WTC11 (cell line): Measurements from ENCODE around the gene LATS2. TPM values are rescaled to one million over a fixed set of nuclear protein-coding genes. Genes with fewer than 3 reads are reported as not detected.

Experiments
- ATAC-seq: fragments of 200-7000 bp; cut with Tn5 transposase; 2 replicates; pipeline ENCODE4 v1.10.0; 2021; ENCODE audit warnings: mild to moderate bottlenecking, moderate library complexity
- CTCF ChIA-PET: fragments of 300-600 bp; sonication (Branson Sonifier 250); formaldehyde crosslinking; loops from one replicate; lab custom pipeline; 2021; ENCODE audit warnings: antibody characterized with exemption; lab: Charles Lee
- POLR2A ChIA-PET: fragments of 350-600 bp; sonication (Branson Sonifier 250); formaldehyde crosslinking; loops from one replicate; lab custom pipeline; 2021; ENCODE audit warnings: antibody characterized with exemption; lab: Charles Lee
- DNase-seq: peaks from one replicate; pipeline ENCODE4 v3.0.0; 2021; ENCODE audit warnings: low spot score
- H3K27ac Mint-ChIP-seq: 2 replicates; pipeline ENCODE4 v1.8.0; 2021; ENCODE audit warnings: mixed read lengths
- H3K27me3 Mint-ChIP-seq: 2 replicates; pipeline ENCODE4 v1.8.0; 2021; ENCODE audit warnings: low read depth, mild to moderate bottlenecking, moderate library complexity, mixed read lengths
- H3K36me3 Mint-ChIP-seq: 2 replicates; pipeline ENCODE4 v1.8.0; 2021; ENCODE audit warnings: mixed read lengths
- H3K4me1 Mint-ChIP-seq: 2 replicates; pipeline ENCODE4 v1.8.0; 2022; ENCODE audit warnings: mixed read lengths
- H3K4me3 Mint-ChIP-seq: 2 replicates; pipeline ENCODE4 v1.8.0; 2021; ENCODE audit warnings: mild to moderate bottlenecking, moderate library complexity, mixed read lengths
- H3K9me3 Mint-ChIP-seq: 2 replicates; pipeline ENCODE4 v1.8.0; 2021; ENCODE audit warnings: mixed read lengths
- EMX1 ChIP-seq: fragments of 250-450 bp; sonication (Bioruptor Pico); IDR thresholded peaks from 2 replicates; pipeline ENCODE4 v1.8.0; 2021; ENCODE audit warnings: mild to moderate bottlenecking
- ESRRA ChIP-seq: sonication (generic); formaldehyde crosslinking; IDR thresholded peaks from 2 replicates; pipeline ENCODE4 v1.8.1; 2022; ENCODE audit warnings: mild to moderate bottlenecking, missing genetic modification reagents, borderline replicate concordance
- FOXK1 ChIP-seq: sonication (generic); formaldehyde crosslinking; IDR thresholded peaks from 2 replicates; pipeline ENCODE4 v1.8.0; 2022; ENCODE audit warnings: mild to moderate bottlenecking, moderate library complexity, missing genetic modification reagents
- GRHL2 ChIP-seq: fragments of 250-450 bp; sonication (Bioruptor Pico); IDR thresholded peaks from 2 replicates; pipeline ENCODE4 v1.8.0; 2022; ENCODE audit warnings: mild to moderate bottlenecking, moderate library complexity; ENCODE audit not compliant: insufficient replicate concordance, severe bottlenecking
- JAZF1 ChIP-seq: fragments of 250-450 bp; sonication (Bioruptor Pico); IDR thresholded peaks from 2 replicates; pipeline ENCODE4 v1.9.0; 2021; ENCODE audit warnings: moderate library complexity, mild to moderate bottlenecking, inconsistent platforms
- NFATC4 ChIP-seq: fragments of 250-450 bp; sonication (Bioruptor Pico); IDR thresholded peaks from 2 replicates; pipeline ENCODE4 v1.9.0; 2021; ENCODE audit warnings: mild to moderate bottlenecking
- NR1H2 ChIP-seq: sonication (generic); formaldehyde crosslinking; IDR thresholded peaks from 2 replicates; pipeline ENCODE4 v1.9.0; 2021; ENCODE audit warnings: mild to moderate bottlenecking, moderate library complexity, missing genetic modification reagents
- NR2C2 ChIP-seq: sonication (generic); formaldehyde crosslinking; IDR thresholded peaks from 2 replicates; pipeline ENCODE4 v1.8.0; 2022; ENCODE audit warnings: mild to moderate bottlenecking, missing genetic modification reagents
- SMAD3 ChIP-seq: sonication (generic); formaldehyde crosslinking; IDR thresholded peaks from 2 replicates; pipeline ENCODE4 v1.8.0; 2022; ENCODE audit warnings: missing genetic modification reagents, mild to moderate bottlenecking, borderline replicate concordance
- SMAD4 ChIP-seq: sonication (generic); formaldehyde crosslinking; IDR thresholded peaks from 2 replicates; pipeline ENCODE4 v1.8.0; 2022; ENCODE audit warnings: mild to moderate bottlenecking, missing genetic modification reagents
- SP1 ChIP-seq: sonication (generic); formaldehyde crosslinking; conservative IDR thresholded peaks from 2 replicates; pipeline ENCODE4 v1.8.1; 2022; ENCODE audit warnings: missing genetic modification reagents
- TEAD1 ChIP-seq: sonication (generic); formaldehyde crosslinking; IDR thresholded peaks from 2 replicates; pipeline ENCODE4 v1.8.0; 2022; ENCODE audit warnings: mild to moderate bottlenecking, missing genetic modification reagents
- TP53 ChIP-seq: sonication (generic); formaldehyde crosslinking; IDR thresholded peaks from 2 replicates; pipeline ENCODE4 v1.8.1; 2023; ENCODE audit warnings: mild to moderate bottlenecking, missing genetic modification reagents
- ZNF317 ChIP-seq: sonication (generic); formaldehyde crosslinking; IDR thresholded peaks from 2 replicates; pipeline ENCODE4 v1.8.1; 2023; ENCODE audit warnings: low read depth, mild to moderate bottlenecking, moderate library complexity, missing genetic modification reagents, borderline replicate concordance
- ZNF416 ChIP-seq: fragments of 250-450 bp; sonication (Bioruptor Pico); IDR thresholded peaks from 2 replicates; pipeline ENCODE4 v1.9.0; 2021; ENCODE audit warnings: mild to moderate bottlenecking, inconsistent platforms
- total RNA-seq: library from RNA; stranded (reverse); gene quantifications from 3 replicates; pipeline ENCODE4 v1.2.3, GENCODE V29; 2021
- TF ChIP-seq, protein P1 (sequence below): sonication (generic); formaldehyde crosslinking; IDR thresholded peaks from 2 replicates; pipeline ENCODE4 v1.8.1; 2022; ENCODE audit warnings: low read depth, missing genetic modification reagents, borderline replicate concordance
- TF ChIP-seq, protein P2 (sequence below): sonication (generic); formaldehyde crosslinking; conservative IDR thresholded peaks from 2 replicates; pipeline ENCODE4 v1.8.1; 2022; ENCODE audit warnings: mild to moderate bottlenecking, missing genetic modification reagents
- TF ChIP-seq, protein P3 (sequence below): fragments of 250-450 bp; sonication (Bioruptor Pico); conservative IDR thresholded peaks from 2 replicates; pipeline ENCODE4 v1.9.0; 2021; ENCODE audit warnings: mild to moderate bottlenecking
- TF ChIP-seq, protein P4 (sequence below): sonication (generic); formaldehyde crosslinking; IDR thresholded peaks from 2 replicates; pipeline ENCODE4 v1.8.0; 2022; ENCODE audit warnings: mild to moderate bottlenecking, missing genetic modification reagents
- TF ChIP-seq, protein P5 (sequence below): sonication (generic); formaldehyde crosslinking; IDR thresholded peaks from 2 replicates; pipeline ENCODE4 v1.8.1; 2022; ENCODE audit warnings: mild to moderate bottlenecking, moderate library complexity, missing genetic modification reagents
- TF ChIP-seq, protein P6 (sequence below): sonication (generic); formaldehyde crosslinking; IDR thresholded peaks from 2 replicates; pipeline ENCODE4 v1.8.1; 2022; ENCODE audit warnings: missing genetic modification reagents, borderline replicate concordance
- TF ChIP-seq, protein P7 (sequence below): fragments of 250-450 bp; sonication (Bioruptor Pico); IDR thresholded peaks from 2 replicates; pipeline ENCODE4 v1.9.0; 2021; ENCODE audit warnings: mild to moderate bottlenecking

Gene LATS2
- total RNA-seq, 1 experiment from 2014 or later, result 28.9 TPM

DNA sequence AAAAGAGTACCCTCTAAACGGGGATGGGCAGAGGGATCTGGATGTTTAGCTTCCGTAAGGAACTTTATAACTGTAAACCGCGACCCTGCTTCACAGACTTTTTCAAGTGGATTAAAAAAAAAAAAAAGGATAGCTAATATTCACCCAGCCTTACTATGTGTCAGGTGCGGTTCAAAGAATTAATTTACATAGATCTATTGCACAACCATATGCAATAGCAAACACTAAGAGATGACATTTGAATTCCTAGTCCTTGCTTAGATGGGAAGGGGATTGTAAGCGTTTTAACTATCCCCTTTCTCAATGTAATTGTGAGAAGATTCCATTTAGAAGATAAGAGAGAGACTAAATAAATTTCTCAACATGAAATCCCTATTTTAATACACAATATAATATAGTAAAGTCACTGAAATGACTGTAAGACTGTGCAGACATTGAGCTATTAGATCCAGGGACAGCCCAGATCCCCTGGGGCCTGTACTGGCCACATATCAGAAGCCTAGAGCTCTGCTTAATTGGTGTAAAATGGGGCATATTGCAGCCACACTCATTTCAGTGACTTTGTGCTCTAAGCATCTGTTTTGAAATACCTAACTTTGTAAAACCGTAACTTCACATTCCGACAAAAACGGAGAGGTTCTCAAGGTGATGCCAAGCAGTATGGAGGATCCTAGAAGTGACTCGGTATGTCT lies 13.6 kb downstream of the LATS2 start (continued):
- TF ChIP-seq NFATC4, result no peak

DNA sequence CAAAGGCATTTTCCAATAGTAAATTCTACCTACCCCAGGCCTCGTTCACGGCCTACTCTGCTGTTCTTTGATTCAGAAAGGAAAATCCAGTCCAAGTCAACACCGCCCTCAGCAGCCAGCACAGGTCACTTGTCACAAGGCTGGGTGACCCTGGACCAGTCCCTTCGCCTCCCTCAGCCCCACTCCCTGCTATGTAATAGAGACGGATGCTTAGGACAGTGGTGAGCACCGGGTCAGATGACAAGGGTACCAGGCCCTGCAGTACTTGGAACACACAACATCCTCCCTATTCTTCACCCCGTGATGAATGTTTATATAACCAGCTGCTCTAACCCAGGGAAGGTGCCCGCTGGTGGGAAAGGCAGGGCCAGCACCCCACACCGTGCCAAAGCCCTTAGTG lies 14.3 kb downstream of the LATS2 start:
- TF ChIP-seq JAZF1 (CRISPR knock-in tag), result no peak
- TF ChIP-seq ZNF416 (CRISPR knock-in tag), result no peak
- TF ChIP-seq EMX1 (CRISPR knock-in tag), result no peak
- TF ChIP-seq GRHL2 (CRISPR knock-in tag), result no peak
- TF ChIP-seq NR2C2 (CRISPR knock-in tag), result no peak
- no peak for TF ChIP-seq ESRRA (CRISPR knock-in tag)
- no peak for TF ChIP-seq ZNF317 (CRISPR knock-in tag)
- TF ChIP-seq TEAD1 (CRISPR knock-in tag), result no peak
- TF ChIP-seq FOXK1 (CRISPR knock-in tag), result no peak
- TF ChIP-seq, protein P1, sequence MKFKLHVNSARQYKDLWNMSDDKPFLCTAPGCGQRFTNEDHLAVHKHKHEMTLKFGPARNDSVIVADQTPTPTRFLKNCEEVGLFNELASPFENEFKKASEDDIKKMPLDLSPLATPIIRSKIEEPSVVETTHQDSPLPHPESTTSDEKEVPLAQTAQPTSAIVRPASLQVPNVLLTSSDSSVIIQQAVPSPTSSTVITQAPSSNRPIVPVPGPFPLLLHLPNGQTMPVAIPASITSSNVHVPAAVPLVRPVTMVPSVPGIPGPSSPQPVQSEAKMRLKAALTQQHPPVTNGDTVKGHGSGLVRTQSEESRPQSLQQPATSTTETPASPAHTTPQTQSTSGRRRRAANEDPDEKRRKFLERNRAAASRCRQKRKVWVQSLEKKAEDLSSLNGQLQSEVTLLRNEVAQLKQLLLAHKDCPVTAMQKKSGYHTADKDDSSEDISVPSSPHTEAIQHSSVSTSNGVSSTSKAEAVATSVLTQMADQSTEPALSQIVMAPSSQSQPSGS (CRISPR knock-in tag), result no peak
- TF ChIP-seq, protein P2, sequence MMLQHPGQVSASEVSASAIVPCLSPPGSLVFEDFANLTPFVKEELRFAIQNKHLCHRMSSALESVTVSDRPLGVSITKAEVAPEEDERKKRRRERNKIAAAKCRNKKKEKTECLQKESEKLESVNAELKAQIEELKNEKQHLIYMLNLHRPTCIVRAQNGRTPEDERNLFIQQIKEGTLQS (CRISPR knock-in tag), result no peak
- TF ChIP-seq, protein P3, sequence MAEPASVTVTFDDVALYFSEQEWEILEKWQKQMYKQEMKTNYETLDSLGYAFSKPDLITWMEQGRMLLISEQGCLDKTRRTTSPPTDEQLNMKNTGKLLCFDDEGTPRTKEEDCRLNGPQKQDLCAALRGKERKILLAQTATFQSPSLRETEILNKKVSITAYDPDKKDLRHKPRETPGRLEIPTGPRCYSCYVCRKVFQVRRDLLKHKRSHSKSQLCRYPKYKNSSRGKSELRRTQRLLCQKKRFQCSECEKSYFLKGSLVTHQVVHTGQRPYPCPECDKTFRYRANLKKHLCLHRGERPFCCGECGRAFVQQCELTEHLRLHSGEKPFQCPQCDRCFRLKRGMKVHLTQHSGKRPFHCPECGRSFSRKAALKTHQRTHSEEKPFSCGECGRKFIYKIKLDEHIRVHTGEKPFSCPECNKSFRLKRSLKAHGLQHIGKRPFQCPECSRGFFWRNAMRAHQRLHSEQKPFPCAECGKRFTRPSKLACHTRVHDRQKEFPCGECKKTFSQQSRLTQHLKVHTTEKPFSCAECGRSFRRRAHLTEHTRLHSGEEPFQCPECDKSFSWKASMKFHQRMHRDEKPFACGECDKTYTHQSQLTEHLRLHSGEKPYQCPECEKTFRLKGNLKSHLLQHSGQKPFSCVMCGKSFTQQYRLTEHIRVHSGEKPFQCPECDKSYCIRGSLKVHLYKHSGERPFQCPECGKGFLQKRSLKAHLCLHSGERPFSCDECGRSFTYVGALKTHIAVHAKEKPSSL (CRISPR knock-in tag), result no peak
- TF ChIP-seq, protein P4, sequence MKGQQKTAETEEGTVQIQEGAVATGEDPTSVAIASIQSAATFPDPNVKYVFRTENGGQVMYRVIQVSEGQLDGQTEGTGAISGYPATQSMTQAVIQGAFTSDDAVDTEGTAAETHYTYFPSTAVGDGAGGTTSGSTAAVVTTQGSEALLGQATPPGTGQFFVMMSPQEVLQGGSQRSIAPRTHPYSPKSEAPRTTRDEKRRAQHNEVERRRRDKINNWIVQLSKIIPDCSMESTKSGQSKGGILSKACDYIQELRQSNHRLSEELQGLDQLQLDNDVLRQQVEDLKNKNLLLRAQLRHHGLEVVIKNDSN (CRISPR knock-in tag), result no peak
- TF ChIP-seq TP53 (CRISPR knock-in tag), result no peak
- TF ChIP-seq SMAD3 (CRISPR knock-in tag), result no peak
- no peak for TF ChIP-seq NR1H2 (CRISPR knock-in tag)
- TF ChIP-seq SMAD4 (CRISPR knock-in tag), result no peak
- TF ChIP-seq, protein P5, sequence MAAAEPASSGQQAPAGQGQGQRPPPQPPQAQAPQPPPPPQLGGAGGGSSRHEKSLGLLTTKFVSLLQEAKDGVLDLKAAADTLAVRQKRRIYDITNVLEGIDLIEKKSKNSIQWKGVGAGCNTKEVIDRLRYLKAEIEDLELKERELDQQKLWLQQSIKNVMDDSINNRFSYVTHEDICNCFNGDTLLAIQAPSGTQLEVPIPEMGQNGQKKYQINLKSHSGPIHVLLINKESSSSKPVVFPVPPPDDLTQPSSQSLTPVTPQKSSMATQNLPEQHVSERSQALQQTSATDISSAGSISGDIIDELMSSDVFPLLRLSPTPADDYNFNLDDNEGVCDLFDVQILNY, result no peak
- Mint-ChIP-seq H3K27ac (no peak overlapping the region; the same call in 1 of the 2 replicates), H3K27me3 (no peaks in the 10 kb centered on the region), H3K36me3 (peaks cover 33% of the 10 kb centered on the region), H3K9me3 (no peaks in the 10 kb centered on the region), H3K4me1 (peaks cover 34% of the 10 kb centered on the region), H3K4me3 (no peak overlapping the region)
- ATAC-seq, result no peak
- CTCF ChIA-PET, result no interaction called here
- POLR2A ChIA-PET, result no interaction called here
- DNase-seq, result no peak

DNA sequence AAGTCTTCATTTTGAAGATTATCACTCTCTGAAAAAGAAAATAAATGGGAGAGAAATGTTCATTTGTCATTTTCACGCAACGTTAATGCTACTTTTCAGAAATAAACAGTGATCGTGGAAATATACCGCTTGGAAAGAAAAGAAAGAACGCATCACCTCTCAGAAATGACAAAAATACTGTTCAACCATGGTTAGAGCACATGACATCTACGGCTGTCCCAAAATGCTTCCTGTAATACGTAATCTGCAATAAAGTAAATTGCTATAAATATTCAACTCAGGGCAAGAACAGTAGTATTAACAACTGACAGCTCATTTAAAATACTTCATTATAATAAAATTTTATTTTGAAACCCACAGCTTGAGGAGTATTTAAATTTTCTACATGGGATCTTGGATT lies 15.2 kb downstream of the LATS2 start:
- ATAC-seq (no peak), DNase-seq (no peak)
- H3K4me3 Mint-ChIP-seq, result no peak overlapping the region
- ChIA-PET CTCF (no interaction called here), POLR2A (no interaction called here)
- H3K27ac Mint-ChIP-seq, result peak overlapping the region; percentile 63; the same call in 1 of the 2 replicates
- peaks cover 40% of the 10 kb centered on the region for H3K4me1 Mint-ChIP-seq
- H3K27me3 Mint-ChIP-seq, result no peaks in the 10 kb centered on the region
- H3K9me3 Mint-ChIP-seq, result no peaks in the 10 kb centered on the region
- peaks cover 38% of the 10 kb centered on the region for H3K36me3 Mint-ChIP-seq
- TF ChIP-seq SP1, result no peak
- TF ChIP-seq, protein P6, sequence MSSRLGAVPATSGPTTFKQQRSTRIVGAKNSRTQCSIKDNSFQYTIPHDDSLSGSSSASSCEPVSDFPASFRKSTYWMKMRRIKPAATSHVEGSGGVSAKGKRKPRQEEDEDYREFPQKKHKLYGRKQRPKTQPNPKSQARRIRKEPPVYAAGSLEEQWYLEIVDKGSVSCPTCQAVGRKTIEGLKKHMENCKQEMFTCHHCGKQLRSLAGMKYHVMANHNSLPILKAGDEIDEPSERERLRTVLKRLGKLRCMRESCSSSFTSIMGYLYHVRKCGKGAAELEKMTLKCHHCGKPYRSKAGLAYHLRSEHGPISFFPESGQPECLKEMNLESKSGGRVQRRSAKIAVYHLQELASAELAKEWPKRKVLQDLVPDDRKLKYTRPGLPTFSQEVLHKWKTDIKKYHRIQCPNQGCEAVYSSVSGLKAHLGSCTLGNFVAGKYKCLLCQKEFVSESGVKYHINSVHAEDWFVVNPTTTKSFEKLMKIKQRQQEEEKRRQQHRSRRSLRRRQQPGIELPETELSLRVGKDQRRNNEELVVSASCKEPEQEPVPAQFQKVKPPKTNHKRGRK (CRISPR knock-in tag), result no peak
- TF ChIP-seq, protein P7, sequence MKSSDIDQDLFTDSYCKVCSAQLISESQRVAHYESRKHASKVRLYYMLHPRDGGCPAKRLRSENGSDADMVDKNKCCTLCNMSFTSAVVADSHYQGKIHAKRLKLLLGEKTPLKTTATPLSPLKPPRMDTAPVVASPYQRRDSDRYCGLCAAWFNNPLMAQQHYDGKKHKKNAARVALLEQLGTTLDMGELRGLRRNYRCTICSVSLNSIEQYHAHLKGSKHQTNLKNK, result no peak
